GM08714 (cell line): ENCODE measurements around the gene HMGCLL1.

Source experiments
- H3K4me3 ChIP-seq: fragments of 200-500 bp; sonication (Bioruptor generic); 2 replicates; pipeline ENCODE4 v1.5.1; 2014; ENCODE audit warnings: mild to moderate bottlenecking, low read length, inconsistent platforms
- ZNF274 ChIP-seq: IDR thresholded peaks from 2 replicates; pipeline ENCODE4 v1.6.1; 2012; ENCODE audit warnings: mild to moderate bottlenecking, low read depth, low read length

The HMGCLL1 gene

DNA sequence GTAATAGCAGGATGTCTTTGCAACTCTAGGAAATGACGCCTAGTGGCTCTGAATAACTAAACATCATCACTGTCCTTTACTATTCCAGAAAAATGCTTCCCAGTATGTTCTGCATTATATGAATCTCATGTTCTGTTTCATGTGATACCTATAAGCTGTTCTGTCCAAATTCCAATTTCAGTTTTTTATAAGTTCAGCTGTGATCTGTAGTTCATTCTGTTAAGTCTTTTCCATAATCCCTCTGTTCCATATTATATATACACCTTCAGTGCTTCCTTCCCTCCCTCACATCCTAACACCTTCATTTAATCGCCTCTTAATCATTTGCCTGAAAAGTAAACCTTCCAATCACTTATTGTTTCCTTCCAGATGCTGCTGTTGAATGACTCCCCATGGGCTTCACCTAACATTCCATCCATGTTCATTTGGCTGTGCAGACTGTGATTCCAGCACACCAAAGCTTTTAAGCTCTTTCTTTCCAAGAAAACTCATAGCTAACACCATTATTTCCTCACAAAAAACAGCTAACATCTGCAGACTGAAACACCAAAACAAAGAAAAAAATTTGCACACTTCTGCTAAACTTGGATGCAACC lies 18.6 kb downstream of the HMGCLL1 start:
- no peak overlapping the region for H3K4me3 ChIP-seq
- TF ChIP-seq ZNF274 = no peak

GRCh38 chr6:55557146-55557545 lies 21.8 kb downstream of the HMGCLL1 start:
- no peak overlapping the region for H3K4me3 ChIP-seq
- no peak for TF ChIP-seq ZNF274

DNA sequence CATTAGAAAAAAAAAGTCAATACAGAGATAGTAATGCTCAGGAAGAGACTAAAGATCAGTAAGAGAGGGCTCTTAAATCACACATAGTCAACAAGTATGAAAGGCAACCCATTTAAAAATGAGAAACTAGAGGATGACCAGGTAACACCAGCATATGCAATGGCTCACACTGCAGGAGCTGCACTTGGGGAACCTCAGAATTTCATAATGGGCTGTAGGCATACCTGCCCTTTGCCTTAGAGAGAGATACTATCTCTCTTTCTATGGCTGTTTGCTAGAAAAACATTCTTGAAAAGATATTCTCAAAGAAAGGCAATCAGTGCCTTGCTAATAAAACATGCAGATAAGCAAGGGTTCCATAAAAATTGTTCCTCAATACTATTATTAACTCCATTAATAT lies 33.2 kb downstream of the HMGCLL1 start:
- no peak for TF ChIP-seq ZNF274
- H3K4me3 ChIP-seq = no peak overlapping the region

GRCh38 chr6:55543633-55544309 lies 35.2 kb downstream of the HMGCLL1 start:
- TF ChIP-seq ZNF274 = no peak
- H3K4me3 ChIP-seq = no peak overlapping the region

- no peak for TF ChIP-seq ZNF274
- no peak overlapping the region for H3K4me3 ChIP-seq
Measured at GRCh38 chr6:55541024-55541423, 38.0 kb downstream of the HMGCLL1 start.

DNA sequence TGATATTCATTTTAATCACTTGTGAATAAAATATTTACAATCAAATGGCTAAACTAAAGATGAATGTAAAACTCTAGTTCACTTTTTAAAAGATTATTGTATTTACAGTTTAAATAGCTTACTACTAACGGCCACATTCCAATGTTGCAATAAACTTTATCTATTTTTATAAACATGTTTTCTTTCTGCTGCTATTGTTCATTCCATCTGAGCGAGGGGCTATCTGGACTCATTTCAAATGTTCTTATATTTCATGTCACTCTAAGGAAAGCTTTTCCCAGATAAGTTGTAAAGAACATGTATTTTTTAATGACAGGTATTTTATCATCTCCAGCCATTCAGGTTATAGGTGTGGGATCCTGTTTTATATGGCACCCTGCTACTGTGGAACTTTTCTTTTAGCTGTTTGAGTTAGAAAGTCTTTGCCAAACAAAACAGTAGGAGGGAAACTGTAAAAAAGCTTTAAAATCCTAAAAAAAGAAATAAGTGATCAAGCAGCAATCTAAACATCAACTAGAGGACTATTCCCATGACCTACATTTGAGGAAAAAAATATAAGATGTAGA lies 42.5 kb downstream of the HMGCLL1 start:
- no peak for TF ChIP-seq ZNF274
- no peak overlapping the region for H3K4me3 ChIP-seq

DNA sequence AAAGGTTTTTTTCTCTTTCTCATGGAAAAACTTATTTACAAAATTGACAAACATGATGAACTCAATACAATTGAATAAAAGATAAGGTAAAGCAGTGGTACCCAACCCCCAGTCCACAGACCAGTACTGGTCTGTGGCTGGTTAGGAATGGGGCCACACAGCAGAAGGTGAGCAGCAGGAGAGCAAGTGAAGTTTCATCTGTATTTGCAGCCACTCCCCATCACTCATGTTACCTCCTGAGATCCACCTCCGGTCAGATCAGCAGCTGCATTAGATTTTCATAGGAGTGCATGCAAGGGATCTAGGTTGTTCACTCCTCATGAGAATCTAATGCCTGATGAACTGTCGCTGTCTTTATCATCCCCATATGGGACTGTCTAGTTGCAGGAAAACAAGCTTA lies 47.5 kb downstream of the HMGCLL1 start:
- H3K4me3 ChIP-seq = no peak overlapping the region
- no peak for TF ChIP-seq ZNF274

DNA sequence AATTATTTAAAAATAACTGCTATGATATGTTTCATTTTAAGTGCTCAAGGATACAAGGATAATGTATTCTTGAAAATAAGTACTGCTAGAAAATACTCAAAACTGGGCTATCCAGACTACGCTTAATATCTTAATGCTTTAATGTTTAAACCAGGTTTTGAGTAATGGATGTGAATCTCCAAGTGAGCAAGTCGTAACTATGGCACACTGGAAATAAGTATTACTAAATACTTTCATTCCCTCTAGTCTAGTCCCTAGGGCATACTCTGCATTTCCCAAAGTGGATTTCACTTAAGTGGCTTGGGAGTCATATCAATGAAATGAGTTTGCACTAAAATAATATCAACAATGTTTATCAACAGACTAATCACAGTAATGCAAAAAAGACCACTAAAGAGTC lies 48.1 kb downstream of the HMGCLL1 start:
- no peak overlapping the region for H3K4me3 ChIP-seq
- TF ChIP-seq ZNF274 = no peak

GRCh38 chr6:55528624-55529023 lies 50.4 kb downstream of the HMGCLL1 start:
- H3K4me3 ChIP-seq = no peak overlapping the region
- TF ChIP-seq ZNF274 = no peak

- no peak for TF ChIP-seq ZNF274
Measured at GRCh38 chr6:55524441-55524840, 54.6 kb downstream of the HMGCLL1 start.

GRCh38 chr6:55518529-55519060 lies 60.4 kb downstream of the HMGCLL1 start:
- no peak for TF ChIP-seq ZNF274

More at GRCh38 chr6:55524441-55524840, 54.6 kb downstream of the HMGCLL1 start:
- H3K4me3 ChIP-seq = no peak overlapping the region

GRCh38 chr6:55516736-55517135 lies 62.3 kb downstream of the HMGCLL1 start:
- TF ChIP-seq ZNF274 = no peak
- H3K4me3 ChIP-seq = no peak overlapping the region

More at GRCh38 chr6:55518529-55519060, 60.4 kb downstream of the HMGCLL1 start:
- H3K4me3 ChIP-seq = no peak overlapping the region

DNA sequence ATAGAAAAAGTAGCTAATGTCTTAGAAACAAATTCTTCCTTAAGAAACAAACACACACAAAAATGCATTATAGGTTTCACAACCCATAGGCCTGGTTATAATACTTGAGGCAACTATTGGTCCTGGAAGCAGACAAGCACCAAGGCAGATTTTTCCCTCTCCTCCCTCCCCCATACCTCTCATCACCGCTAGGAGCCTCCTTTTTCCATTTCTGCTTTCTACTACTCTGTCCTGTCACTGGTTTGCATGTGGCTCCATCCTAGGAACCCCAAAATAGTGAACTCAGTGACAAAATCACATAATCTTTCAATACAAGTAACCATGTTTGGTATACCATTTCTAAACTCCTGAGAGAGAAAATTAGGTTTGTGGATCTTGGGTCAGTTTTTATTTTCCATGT lies 66.1 kb downstream of the HMGCLL1 start:
- no peak overlapping the region for H3K4me3 ChIP-seq
- TF ChIP-seq ZNF274 = no peak

DNA sequence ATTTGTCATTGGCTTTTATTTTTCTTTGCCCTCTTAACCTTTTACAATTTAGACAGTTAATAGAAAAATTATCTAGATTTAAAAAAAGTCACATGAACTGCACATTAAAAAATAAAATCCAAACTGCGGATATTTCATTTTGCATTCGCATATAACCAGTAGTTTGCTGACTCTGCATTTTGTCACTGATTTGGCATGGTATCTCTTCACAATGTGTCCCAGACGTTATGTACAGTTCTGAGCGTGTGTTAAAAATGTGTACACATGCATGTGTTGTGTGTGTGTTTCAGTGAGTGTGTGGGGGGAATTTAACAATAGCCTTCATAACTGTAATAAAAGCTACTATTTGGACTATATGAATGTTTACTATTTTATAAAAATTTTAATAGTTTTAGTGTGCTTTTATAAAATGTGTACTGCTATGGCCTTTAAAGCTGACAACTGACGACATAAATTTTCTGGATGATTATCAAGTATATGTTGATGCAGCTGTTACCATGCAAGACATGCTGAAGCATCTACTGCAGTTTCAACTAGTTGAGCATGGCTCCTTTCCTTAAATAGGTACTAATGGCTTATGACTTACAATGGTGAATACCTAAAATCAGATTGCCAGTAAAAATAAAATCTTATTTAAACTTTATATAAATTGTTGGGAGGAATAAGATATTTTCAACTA lies 67.7 kb downstream of the HMGCLL1 start:
- TF ChIP-seq ZNF274 = no peak

More for the DNA sequence above, 67.7 kb downstream of the HMGCLL1 start:
- H3K4me3 ChIP-seq = no peak overlapping the region
